ENCODE results near the gene DCUN1D2.

Gene DCUN1D2

DNA sequence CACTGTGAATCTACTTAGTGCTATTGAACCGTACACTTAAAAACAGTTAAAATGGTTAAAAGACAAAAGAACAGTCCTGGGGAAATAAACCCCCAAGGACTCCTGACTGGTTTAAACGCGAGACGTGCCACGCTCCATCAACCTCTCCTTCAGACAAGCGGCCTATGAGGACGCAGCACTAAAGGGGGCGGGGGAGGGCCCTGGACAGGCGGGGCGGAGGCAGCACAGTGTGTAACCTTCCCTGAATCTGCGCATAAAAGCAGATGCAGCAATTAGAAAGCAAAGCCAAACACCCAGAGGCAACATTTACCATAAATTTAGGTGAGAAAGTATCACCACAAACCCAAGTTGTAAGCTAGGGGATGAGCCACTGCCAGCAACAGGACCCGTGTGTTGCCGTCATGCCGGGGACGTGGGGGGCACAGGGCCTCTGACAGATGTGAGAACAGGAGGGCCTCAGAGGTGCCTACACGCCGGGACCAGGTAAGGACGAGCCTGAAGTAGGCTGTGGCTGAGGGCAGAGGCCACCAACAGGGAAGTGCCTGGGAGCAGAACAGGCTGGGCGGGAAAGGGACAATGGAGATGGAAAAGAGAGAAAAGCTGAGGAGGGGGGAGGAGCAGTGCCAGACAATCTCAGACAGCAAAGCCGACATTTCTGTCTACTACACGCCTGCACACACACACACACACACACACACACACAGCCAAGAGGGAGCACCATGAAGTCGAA lies 21.9 kb downstream of the DCUN1D2 start:
- TF ChIP-seq, protein P1, sequence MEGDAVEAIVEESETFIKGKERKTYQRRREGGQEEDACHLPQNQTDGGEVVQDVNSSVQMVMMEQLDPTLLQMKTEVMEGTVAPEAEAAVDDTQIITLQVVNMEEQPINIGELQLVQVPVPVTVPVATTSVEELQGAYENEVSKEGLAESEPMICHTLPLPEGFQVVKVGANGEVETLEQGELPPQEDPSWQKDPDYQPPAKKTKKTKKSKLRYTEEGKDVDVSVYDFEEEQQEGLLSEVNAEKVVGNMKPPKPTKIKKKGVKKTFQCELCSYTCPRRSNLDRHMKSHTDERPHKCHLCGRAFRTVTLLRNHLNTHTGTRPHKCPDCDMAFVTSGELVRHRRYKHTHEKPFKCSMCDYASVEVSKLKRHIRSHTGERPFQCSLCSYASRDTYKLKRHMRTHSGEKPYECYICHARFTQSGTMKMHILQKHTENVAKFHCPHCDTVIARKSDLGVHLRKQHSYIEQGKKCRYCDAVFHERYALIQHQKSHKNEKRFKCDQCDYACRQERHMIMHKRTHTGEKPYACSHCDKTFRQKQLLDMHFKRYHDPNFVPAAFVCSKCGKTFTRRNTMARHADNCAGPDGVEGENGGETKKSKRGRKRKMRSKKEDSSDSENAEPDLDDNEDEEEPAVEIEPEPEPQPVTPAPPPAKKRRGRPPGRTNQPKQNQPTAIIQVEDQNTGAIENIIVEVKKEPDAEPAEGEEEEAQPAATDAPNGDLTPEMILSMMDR (IDR thresholded peaks at IDR 0.05; ENCODE audit: control insufficient read depth, insufficient read depth, low read depth, low read length, missing control alignments) = no peak
- H3K4me3 ChIP-seq (ENCODE audit: control insufficient read depth, low read depth, low read length) = no peak overlapping the region
- no peak for DNase-seq (ENCODE audit: low read depth)

DNA sequence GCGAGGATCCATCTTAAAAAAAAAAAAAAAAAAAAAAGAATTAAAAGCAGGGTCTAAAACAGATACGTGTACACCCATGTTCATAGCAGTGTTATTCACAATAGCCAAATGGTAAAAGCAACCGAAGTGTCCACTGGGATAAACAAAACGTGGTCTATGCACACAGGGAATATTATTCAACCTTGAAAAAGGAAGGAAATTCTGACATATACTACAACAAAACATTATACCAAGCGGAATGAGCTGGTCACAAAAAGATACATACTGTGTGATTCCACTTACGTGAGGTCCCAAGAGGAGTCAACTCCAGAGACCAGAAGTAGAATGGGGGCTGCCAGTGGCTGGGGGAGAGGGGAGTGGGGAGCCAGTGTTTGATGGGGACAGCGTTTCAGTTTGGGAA lies 22.5 kb downstream of the DCUN1D2 start:
- TF ChIP-seq, protein P1 (IDR thresholded peaks at IDR 0.05; ENCODE audit: control insufficient read depth, insufficient read depth, low read depth, low read length, missing control alignments) = no peak
- no peak overlapping the region for H3K4me3 ChIP-seq (ENCODE audit: control insufficient read depth, low read depth, low read length)
- DNase-seq (ENCODE audit: low read depth) = no peak

DNA sequence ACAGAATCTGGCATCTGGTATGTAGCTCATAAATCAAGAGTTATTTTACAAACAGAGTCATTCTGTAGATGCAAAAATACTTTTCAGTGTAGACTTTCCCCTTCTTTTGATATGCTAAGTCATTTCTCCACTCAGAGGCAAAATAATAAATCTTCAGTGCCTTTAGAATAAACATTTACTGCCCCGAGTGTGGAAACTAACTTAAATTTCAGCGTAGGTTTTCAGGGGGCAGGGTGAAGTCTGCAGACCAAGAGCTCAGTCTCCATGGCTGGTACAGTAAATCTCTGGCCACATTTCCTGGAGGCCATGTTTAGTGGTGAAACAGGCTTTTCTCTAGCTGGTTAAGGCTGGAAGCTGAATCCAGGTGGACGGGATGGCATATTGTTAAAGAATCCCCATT lies 24.1 kb downstream of the DCUN1D2 start:
- TF ChIP-seq, protein P1 (IDR thresholded peaks at IDR 0.05; ENCODE audit: control insufficient read depth, insufficient read depth, low read depth, low read length, missing control alignments) = no peak
- H3K4me3 ChIP-seq (ENCODE audit: control insufficient read depth, low read depth, low read length) = no peak overlapping the region

DNA sequence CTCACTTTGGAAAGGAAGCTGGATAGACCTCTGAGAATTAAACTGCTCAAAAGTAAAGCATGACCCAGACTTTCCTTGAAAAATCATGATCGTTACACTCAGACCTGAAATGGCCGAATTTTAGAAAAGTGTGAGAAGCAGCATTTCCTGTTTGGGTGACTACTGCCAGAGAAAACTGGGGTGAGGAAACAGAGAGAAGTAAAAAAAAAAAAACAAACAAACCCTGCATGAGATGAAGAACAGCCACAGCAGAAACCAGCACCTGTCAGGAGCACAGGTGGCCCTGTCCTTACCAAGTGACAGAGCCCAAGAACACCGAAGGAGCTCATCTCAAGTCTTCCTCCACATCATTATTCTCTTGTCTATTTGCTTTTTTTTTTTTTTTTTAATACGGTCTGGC lies 25.2 kb downstream of the DCUN1D2 start:
- H3K4me3 ChIP-seq (ENCODE audit: control insufficient read depth, low read depth, low read length) = no peak overlapping the region
- no peak for DNase-seq (ENCODE audit: low read depth)
- TF ChIP-seq, protein P1 (IDR thresholded peaks at IDR 0.05; ENCODE audit: control insufficient read depth, insufficient read depth, low read depth, low read length, missing control alignments) = no peak

More for the DNA sequence above, 24.1 kb downstream of the DCUN1D2 start:
- DNase-seq (ENCODE audit: low read depth) = no peak

DNA sequence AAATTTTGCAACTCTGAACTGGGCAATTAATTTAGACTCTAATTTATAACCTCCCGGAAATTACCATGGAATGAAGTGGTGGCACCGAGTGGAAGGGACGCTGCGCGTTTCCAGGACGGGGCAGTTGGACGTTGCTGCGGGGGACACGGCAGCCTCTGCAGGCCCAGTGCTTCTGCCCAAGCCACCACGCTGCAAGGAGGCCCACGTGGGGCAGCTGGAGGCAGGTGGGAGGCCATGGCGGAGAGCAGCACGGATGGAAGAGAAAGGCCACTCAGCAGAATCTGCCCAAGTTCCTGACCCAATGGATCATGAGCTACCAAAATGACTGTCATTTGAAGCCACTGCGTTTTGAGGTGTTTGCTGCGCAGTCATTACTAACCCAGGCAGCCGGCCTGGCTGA lies 26.0 kb downstream of the DCUN1D2 start:
- H3K4me3 ChIP-seq (ENCODE audit: control insufficient read depth, low read depth, low read length) = no peak overlapping the region
- DNase-seq (ENCODE audit: low read depth) = no peak
- TF ChIP-seq, protein P1 (IDR thresholded peaks at IDR 0.05; ENCODE audit: control insufficient read depth, insufficient read depth, low read depth, low read length, missing control alignments) = no peak

DNA sequence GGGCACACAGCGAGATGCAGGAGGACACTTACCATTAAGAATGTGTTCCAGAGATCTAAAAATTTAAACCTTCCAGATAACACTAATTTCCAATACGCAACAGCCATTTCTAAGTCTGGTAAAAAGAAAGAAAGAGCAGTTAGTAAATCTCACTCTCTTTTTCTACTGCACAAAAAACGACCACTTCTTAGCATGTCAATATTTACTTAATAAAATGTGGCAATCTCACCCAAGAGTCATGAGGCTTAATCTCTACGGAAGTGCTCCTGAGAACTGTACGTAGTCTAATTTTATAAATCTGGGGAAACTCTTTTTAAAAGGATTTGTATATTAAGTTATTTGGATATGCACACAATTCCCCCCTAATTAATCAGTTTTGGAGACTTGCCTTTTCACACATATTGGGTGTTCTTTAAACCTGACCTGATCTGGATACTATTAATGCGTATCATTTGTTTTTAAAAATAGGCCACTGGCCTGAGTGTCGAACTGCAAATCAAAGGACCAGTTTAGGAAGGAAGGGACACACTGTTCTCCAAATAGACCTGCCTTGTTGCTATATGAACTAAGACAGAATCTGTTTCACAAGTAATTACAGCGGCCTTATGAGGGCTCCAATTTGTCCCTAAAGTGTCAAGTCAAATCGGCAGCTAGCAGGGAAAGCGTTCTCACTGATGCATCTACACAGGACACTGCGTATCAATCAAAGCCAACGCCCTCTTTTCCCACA lies 29.3 kb downstream of the DCUN1D2 start:
- H3K4me3 ChIP-seq (ENCODE audit: control insufficient read depth, low read depth, low read length) = no peak overlapping the region
- TF ChIP-seq, protein P1 (IDR thresholded peaks at IDR 0.05; ENCODE audit: control insufficient read depth, insufficient read depth, low read depth, low read length, missing control alignments) = no peak

More for the DNA sequence above, 29.3 kb downstream of the DCUN1D2 start:
- DNase-seq (ENCODE audit: low read depth) = no peak
